ENCODE results near the gene IFRD2.
"Not testable (repeated sequence)": the region's sequence is repeated elsewhere in the genome, so short reads cannot be mapped to it uniquely, and the experiment has no call there.

Gene IFRD2

DNA sequence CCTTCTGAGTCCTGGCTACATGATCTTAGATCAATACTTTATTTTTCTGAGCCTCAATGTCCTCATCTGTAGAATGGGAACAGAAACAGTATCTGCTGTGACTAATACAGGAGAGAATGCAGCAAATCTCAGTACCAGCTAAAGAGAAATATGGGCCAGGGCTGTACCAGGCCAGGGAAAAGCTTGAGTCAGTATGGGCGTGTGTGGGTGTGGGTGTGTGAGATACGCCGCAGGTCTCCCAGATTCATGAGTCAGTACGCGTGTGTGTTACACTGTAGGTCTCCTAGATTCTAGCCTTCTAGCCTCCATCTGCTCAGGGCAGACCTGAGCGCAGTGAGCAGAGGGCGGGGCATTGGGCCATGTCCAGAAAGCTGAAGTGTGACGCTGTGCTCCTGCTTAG is 41.0 kb downstream of the IFRD2 start:
- no peaks in the 10 kb centered on the region; the same call in 1 of the 2 replicates for H3K36me3 ChIP-seq (ENCODE audit: insufficient read depth, low read length)

DNA sequence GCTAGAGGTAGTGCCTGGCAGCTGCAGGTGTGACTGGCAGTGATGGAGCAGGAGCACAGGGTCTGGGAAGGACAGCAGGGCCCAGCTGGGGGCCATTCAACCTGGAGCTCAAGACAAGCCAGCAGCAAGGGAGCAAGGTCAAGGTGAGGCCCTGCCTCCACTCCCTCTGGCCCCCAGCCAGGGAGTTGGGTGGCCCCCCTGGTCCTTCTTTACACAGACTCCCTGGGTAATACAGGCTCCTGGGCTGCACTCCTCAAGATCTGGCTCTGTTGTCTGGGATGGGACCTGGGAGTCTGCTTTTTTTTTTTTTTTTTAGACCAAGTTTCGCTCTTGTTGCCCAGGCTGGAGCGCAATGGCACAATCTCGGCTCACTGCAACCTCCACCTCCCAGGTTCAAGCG is 41.7 kb downstream of the IFRD2 start:
- no peak for DNase-seq (ENCODE audit: low read depth, low spot score)
- H3K36me3 ChIP-seq (ENCODE audit: insufficient read depth, low read length): no peaks in the 10 kb centered on the region
- H3K4me3 ChIP-seq: no peak overlapping the region

More for the DNA sequence above, 41.0 kb downstream of the IFRD2 start:
- no peak for DNase-seq (ENCODE audit: low read depth, low spot score)
- H3K4me3 ChIP-seq: no peak overlapping the region
- no peaks in the 10 kb centered on the region for H3K9me3 ChIP-seq (ENCODE audit: low read depth, low read length)
- no peak for TF ChIP-seq EZH2 (IDR thresholded peaks at IDR 0.05)
- TF ChIP-seq POLR2AphosphoS5 (IDR thresholded peaks at IDR 0.05; ENCODE audit: borderline replicate concordance, low read depth, low read length): no peak
- TF ChIP-seq FOXP2 (optimal IDR thresholded peaks at IDR 0.05; ENCODE audit: control extremely low read depth, extremely low read length, insufficient read depth): no peak
- no peak overlapping the region for H3K9ac ChIP-seq (ENCODE audit: insufficient read length)
- no peak overlapping the region for H3K27ac ChIP-seq

GRCh38 chr3:50249457-50249856 is 42.8 kb downstream of the IFRD2 start:
- H3K4me3 ChIP-seq: no peak overlapping the region
- no peak for TF ChIP-seq FOXP2 (optimal IDR thresholded peaks at IDR 0.05; ENCODE audit: control extremely low read depth, extremely low read length, insufficient read depth)
- no peak for TF ChIP-seq EZH2 (IDR thresholded peaks at IDR 0.05)
- TF ChIP-seq POLR2AphosphoS5 (IDR thresholded peaks at IDR 0.05; ENCODE audit: borderline replicate concordance, low read depth, low read length): no peak
- no peaks in the 10 kb centered on the region for H3K9me3 ChIP-seq (ENCODE audit: low read depth, low read length)
- no peaks in the 10 kb centered on the region for H3K36me3 ChIP-seq (ENCODE audit: insufficient read depth, low read length)
- no peak overlapping the region for H3K9ac ChIP-seq (ENCODE audit: insufficient read length)
- H3K27ac ChIP-seq: no peak overlapping the region
- DNase-seq (ENCODE audit: low read depth, low spot score): no peak

More for the DNA sequence above, 41.7 kb downstream of the IFRD2 start:
- Histone ChIP-seq H3K27ac (no peak overlapping the region), H3K9me3 (ENCODE audit: low read depth, low read length) (no peaks in the 10 kb centered on the region), H3K9ac (ENCODE audit: insufficient read length) (no peak overlapping the region)
- TF ChIP-seq POLR2AphosphoS5 (IDR thresholded peaks at IDR 0.05; ENCODE audit: borderline replicate concordance, low read depth, low read length) (no peak), FOXP2 (optimal IDR thresholded peaks at IDR 0.05; ENCODE audit: control extremely low read depth, extremely low read length, insufficient read depth) (no peak), EZH2 (IDR thresholded peaks at IDR 0.05) (no peak)

GRCh38 chr3:50248387-50248786 is 43.8 kb downstream of the IFRD2 start:
- no peak for DNase-seq (ENCODE audit: low read depth, low spot score)
- Histone ChIP-seq H3K27ac (no peak overlapping the region), H3K4me3 (no peak overlapping the region), H3K9ac (ENCODE audit: insufficient read length) (no peak overlapping the region), H3K36me3 (ENCODE audit: insufficient read depth, low read length) (no peaks in the 10 kb centered on the region), H3K9me3 (ENCODE audit: low read depth, low read length) (no peaks in the 10 kb centered on the region)
- no peak for TF ChIP-seq EZH2 (IDR thresholded peaks at IDR 0.05)
- TF ChIP-seq POLR2AphosphoS5 (IDR thresholded peaks at IDR 0.05; ENCODE audit: borderline replicate concordance, low read depth, low read length): no peak
- no peak for TF ChIP-seq FOXP2 (optimal IDR thresholded peaks at IDR 0.05; ENCODE audit: control extremely low read depth, extremely low read length, insufficient read depth)

- H3K9me3 ChIP-seq (ENCODE audit: low read depth, low read length): no peaks in the 10 kb centered on the region
- H3K27ac ChIP-seq: peak overlapping the region; percentile 87
- DNase-seq (ENCODE audit: low read depth, low spot score): no peak
- no peaks in the 10 kb centered on the region for H3K36me3 ChIP-seq (ENCODE audit: insufficient read depth, low read length)
- TF ChIP-seq POLR2AphosphoS5 (IDR thresholded peaks at IDR 0.05; ENCODE audit: borderline replicate concordance, low read depth, low read length) (peak; percentile 46; the same call in 1 of the 2 replicates), FOXP2 (optimal IDR thresholded peaks at IDR 0.05; ENCODE audit: control extremely low read depth, extremely low read length, insufficient read depth) (no peak)
- H3K4me3 ChIP-seq: peak overlapping the region; percentile 72
- peak overlapping the region; percentile 20 for H3K9ac ChIP-seq (ENCODE audit: insufficient read length)
Measured at GRCh38 chr3:50246517-50246954, 45.7 kb downstream of the IFRD2 start.

DNA sequence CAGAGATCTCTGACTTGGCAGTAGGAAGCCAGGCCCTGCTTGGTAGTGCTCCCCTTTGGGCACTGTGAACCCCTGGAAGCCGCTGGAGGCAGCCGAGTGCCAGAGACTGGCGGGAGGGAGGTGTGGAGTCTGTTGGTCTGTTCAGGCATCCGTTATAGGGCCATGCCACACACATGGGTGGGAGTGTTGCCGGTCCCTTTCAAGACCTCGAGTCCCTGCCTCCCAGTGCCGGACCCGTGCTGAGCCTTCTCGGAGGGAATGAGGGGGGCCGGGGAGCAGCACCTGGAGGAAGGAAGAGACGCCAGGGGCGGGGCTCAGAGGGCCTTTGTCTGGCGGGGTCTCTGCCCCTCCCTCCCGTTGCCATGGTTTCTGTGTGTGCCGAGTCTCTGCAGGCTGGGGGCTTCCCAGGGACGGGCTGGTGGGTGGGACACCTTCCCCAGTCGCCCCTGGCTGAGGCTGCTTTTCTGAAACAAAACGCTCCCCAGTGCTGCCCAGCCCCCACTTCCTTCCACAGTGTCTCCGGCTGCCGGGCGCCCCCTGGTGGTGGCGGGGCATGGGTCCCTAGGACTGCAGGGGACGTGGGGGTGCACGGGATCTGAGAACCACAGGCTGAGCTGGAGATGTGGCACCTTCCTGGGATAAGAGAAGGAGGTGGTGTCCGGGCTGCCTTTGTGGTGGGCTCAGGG is 46.3 kb downstream of the IFRD2 start:
- H3K9ac ChIP-seq (ENCODE audit: insufficient read length): peak overlapping the region; percentile 33
- H3K9me3 ChIP-seq (ENCODE audit: low read depth, low read length): no peaks in the 10 kb centered on the region
- TF ChIP-seq EZH2 (IDR thresholded peaks at IDR 0.05) (no peak), POLR2AphosphoS5 (IDR thresholded peaks at IDR 0.05; ENCODE audit: borderline replicate concordance, low read depth, low read length) (0 out of 2 replicates have a peak, but pooled peaks have one; percentile 29), FOXP2 (optimal IDR thresholded peaks at IDR 0.05; ENCODE audit: control extremely low read depth, extremely low read length, insufficient read depth) (no peak)
- no peak for DNase-seq (ENCODE audit: low read depth, low spot score)
- peak overlapping the region; percentile 72 for H3K4me3 ChIP-seq
- no peaks in the 10 kb centered on the region for H3K36me3 ChIP-seq (ENCODE audit: insufficient read depth, low read length)
- peak overlapping the region; percentile 87 for H3K27ac ChIP-seq

DNA sequence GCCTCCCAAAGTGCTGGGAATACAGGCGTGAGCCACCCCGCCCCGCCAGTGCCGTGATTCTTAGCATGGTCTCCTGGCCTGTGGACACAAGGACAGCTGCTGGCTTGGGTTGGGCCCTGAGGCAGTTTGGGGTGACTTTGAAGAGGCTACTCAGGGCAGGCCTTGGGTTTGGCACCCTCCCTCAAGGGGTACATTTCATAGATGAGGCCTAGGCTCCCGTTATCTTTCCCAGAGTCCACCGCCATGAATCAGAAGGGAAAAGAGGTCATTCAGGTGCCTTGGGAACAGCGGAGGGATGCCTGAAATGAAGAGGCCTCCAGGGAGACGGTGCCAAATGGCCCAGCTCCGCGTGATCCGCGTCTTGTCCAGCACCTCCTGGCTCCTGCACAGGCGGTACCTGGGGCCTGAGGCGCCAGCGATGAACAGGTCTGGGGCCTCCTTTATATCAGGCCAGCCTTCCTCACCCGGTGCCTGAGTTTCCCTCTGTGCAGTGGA is 46.9 kb downstream of the IFRD2 start:
- Histone ChIP-seq H3K4me3 (peak overlapping the region; percentile 72; the same call in 1 of the 2 replicates), H3K36me3 (ENCODE audit: insufficient read depth, low read length) (no peaks in the 10 kb centered on the region), H3K9me3 (ENCODE audit: low read depth, low read length) (no peaks in the 10 kb centered on the region), H3K27ac (peak overlapping the region; percentile 87), H3K9ac (ENCODE audit: insufficient read length) (no peak overlapping the region)
- DNase-seq (ENCODE audit: low read depth, low spot score): no peak
- no peak for TF ChIP-seq POLR2AphosphoS5 (IDR thresholded peaks at IDR 0.05; ENCODE audit: borderline replicate concordance, low read depth, low read length)
- TF ChIP-seq FOXP2 (optimal IDR thresholded peaks at IDR 0.05; ENCODE audit: control extremely low read depth, extremely low read length, insufficient read depth): no peak
- no peak for TF ChIP-seq EZH2 (IDR thresholded peaks at IDR 0.05)

DNA sequence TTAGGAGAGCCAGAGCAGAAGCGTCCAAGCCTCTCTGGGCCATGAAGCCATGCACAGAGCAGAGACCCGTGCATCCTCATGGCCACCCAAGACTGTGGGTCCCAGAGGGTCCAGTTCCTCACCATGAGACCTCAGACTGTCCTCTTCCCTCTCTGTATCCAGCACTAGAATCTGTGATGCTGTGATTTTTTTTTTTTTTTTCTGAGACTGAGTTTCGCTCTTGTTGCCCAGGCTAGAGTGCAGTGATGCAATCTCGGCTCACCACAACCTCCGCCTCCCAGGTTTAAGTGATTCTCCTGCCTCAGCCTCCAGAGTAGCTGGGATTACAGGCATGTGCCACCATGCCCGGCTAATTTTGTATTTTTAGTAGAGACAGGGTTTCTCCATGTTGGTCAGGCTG is 47.4 kb downstream of the IFRD2 start:
- H3K27ac ChIP-seq; H3K4me3 ChIP-seq; H3K9me3 ChIP-seq (ENCODE audit: low read depth, low read length); H3K36me3 ChIP-seq (ENCODE audit: insufficient read depth, low read length); DNase-seq (ENCODE audit: low read depth, low spot score); H3K9ac ChIP-seq (ENCODE audit: insufficient read length): not testable (repeated sequence)

DNA sequence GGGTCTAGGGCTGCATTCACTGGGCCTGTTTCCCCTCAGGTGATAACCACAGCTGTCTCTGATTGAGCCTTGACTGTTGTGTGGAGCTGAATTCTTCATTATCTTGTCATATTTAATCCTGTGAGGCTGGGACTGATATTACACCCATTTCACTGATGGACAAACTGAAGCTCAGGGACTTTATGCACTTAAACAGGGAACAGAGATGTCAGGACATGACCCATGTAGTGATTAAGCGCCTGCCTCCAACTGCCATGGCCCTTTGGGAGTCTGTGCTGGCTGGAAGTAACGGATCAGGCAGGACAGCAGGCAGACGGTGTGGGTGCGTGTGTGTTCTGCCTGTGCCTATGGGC is 48.7 kb downstream of the IFRD2 start:
- DNase-seq (ENCODE audit: low read depth, low spot score): no peak
- H3K27ac ChIP-seq: no peak overlapping the region
- H3K4me3 ChIP-seq: no peak overlapping the region
- H3K9ac ChIP-seq (ENCODE audit: insufficient read length): no peak overlapping the region
- H3K36me3 ChIP-seq (ENCODE audit: insufficient read depth, low read length): no peaks in the 10 kb centered on the region
- no peaks in the 10 kb centered on the region for H3K9me3 ChIP-seq (ENCODE audit: low read depth, low read length)
- TF ChIP-seq FOXP2 (optimal IDR thresholded peaks at IDR 0.05; ENCODE audit: control extremely low read depth, extremely low read length, insufficient read depth) (no peak), POLR2AphosphoS5 (IDR thresholded peaks at IDR 0.05; ENCODE audit: borderline replicate concordance, low read depth, low read length) (no peak), EZH2 (IDR thresholded peaks at IDR 0.05) (no peak)
